Measurements from ENCODE around the gene MED17. TPM values are rescaled to one million over a fixed set of nuclear protein-coding genes. Genes with fewer than 3 reads are reported as not detected.

MED17 gene
- total and polyA plus RNA-seq, 2 of the 13 experiments (the other 11 are each of a cell fraction or from before 2014, with no cell fraction given) = 23.1 to 37.0 TPM

DNA sequence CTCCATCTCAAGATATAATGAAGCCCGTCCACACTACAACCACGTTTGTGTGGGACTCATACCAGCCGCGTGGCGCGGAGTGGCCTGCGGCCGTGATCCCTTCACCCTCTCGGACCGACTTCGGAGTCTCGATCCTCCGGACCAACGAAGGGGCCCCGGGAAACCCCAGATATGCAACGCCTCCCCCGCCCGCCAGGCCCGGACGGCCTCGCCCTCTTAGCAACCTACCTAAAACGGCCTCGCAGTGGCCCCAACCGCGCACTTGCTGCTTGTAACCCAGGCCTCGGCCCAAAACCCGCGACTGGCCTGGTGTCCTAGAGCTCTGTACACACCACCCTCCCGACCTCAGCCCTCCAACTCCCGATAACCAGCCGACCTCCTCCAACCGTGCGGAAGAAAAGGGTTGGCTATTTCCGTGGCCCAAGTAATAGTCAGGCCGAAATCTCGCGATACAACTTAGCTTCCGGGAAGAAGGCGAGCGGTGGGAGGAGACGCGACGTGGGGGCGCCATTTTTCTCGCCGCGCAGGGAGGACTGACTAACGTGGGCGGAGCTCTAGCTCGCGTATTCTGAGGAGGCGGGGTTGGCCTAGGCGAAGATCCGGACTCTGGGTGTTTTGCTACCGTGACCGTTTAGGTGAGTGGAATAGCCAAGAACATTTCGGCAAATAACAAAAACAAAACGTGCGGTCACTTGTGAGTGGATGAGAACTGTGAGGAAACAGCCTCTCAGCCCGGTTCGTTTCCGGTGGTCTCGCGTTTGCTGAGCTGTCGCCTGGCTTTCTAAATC, 42.8 kb upstream of the MED17 start, which contains the start of the genes C11orf54 and TAF1D (continued):
- TF ChIP-seq ZNF770 (CRISPR knock-in tag; IDR thresholded peaks at IDR 0.05) = peak; percentile 45; the same call in 1 of the 2 replicates
- TF ChIP-seq ZNF136 (CRISPR knock-in tag; IDR thresholded peaks at IDR 0.05; ENCODE audit: low read depth) = peak; percentile 80; the same call in 1 of the 2 replicates
- 0 out of 2 replicates have a peak, but pooled peaks have one; percentile 75 for TF ChIP-seq NCOR1 (IDR thresholded peaks at IDR 0.05; ENCODE audit: borderline replicate concordance, low read length)
- TF ChIP-seq RXRB (CRISPR knock-in tag; IDR thresholded peaks at IDR 0.05; ENCODE audit: borderline replicate concordance) = peak; percentile 43; the same call in 1 of the 2 replicates
- peak; percentile 94 for TF ChIP-seq SRSF1 (optimal IDR thresholded peaks at IDR 0.05; ENCODE audit: low read depth, low read length)
- TF ChIP-seq ZNF331 (CRISPR knock-in tag; IDR thresholded peaks at IDR 0.05) = peak; percentile 68; the same call in 1 of the 2 replicates
- TF ChIP-seq MEIS1 (CRISPR knock-in tag; IDR thresholded peaks at IDR 0.05; ENCODE audit: borderline replicate concordance) = 0 out of 2 replicates have a peak, but pooled peaks have one; percentile 53
- TF ChIP-seq, protein P1, sequence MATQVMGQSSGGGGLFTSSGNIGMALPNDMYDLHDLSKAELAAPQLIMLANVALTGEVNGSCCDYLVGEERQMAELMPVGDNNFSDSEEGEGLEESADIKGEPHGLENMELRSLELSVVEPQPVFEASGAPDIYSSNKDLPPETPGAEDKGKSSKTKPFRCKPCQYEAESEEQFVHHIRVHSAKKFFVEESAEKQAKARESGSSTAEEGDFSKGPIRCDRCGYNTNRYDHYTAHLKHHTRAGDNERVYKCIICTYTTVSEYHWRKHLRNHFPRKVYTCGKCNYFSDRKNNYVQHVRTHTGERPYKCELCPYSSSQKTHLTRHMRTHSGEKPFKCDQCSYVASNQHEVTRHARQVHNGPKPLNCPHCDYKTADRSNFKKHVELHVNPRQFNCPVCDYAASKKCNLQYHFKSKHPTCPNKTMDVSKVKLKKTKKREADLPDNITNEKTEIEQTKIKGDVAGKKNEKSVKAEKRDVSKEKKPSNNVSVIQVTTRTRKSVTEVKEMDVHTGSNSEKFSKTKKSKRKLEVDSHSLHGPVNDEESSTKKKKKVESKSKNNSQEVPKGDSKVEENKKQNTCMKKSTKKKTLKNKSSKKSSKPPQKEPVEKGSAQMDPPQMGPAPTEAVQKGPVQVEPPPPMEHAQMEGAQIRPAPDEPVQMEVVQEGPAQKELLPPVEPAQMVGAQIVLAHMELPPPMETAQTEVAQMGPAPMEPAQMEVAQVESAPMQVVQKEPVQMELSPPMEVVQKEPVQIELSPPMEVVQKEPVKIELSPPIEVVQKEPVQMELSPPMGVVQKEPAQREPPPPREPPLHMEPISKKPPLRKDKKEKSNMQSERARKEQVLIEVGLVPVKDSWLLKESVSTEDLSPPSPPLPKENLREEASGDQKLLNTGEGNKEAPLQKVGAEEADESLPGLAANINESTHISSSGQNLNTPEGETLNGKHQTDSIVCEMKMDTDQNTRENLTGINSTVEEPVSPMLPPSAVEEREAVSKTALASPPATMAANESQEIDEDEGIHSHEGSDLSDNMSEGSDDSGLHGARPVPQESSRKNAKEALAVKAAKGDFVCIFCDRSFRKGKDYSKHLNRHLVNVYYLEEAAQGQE (IDR thresholded peaks at IDR 0.05; ENCODE audit: borderline replicate concordance in 1 of 2, low read depth in 1 of 2, low read length in 2 of 2) = peak in 1 of 2 experiments; percentile 78; a peak in 2 of 4 replicates
- TF ChIP-seq, protein P2, sequence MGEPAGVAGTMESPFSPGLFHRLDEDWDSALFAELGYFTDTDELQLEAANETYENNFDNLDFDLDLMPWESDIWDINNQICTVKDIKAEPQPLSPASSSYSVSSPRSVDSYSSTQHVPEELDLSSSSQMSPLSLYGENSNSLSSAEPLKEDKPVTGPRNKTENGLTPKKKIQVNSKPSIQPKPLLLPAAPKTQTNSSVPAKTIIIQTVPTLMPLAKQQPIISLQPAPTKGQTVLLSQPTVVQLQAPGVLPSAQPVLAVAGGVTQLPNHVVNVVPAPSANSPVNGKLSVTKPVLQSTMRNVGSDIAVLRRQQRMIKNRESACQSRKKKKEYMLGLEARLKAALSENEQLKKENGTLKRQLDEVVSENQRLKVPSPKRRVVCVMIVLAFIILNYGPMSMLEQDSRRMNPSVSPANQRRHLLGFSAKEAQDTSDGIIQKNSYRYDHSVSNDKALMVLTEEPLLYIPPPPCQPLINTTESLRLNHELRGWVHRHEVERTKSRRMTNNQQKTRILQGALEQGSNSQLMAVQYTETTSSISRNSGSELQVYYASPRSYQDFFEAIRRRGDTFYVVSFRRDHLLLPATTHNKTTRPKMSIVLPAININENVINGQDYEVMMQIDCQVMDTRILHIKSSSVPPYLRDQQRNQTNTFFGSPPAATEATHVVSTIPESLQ (CRISPR knock-in tag; conservative IDR thresholded peaks at IDR 0.05) = no peak
- TF ChIP-seq TBL1XR1 (IDR thresholded peaks at IDR 0.05; ENCODE audit: borderline replicate concordance, low read length, partially characterized antibody) = peak; percentile 13
- no peak for TF ChIP-seq ZNF652 (CRISPR knock-in tag; IDR thresholded peaks at IDR 0.05; ENCODE audit: borderline replicate concordance, low read depth)
- TF ChIP-seq, protein P3, sequence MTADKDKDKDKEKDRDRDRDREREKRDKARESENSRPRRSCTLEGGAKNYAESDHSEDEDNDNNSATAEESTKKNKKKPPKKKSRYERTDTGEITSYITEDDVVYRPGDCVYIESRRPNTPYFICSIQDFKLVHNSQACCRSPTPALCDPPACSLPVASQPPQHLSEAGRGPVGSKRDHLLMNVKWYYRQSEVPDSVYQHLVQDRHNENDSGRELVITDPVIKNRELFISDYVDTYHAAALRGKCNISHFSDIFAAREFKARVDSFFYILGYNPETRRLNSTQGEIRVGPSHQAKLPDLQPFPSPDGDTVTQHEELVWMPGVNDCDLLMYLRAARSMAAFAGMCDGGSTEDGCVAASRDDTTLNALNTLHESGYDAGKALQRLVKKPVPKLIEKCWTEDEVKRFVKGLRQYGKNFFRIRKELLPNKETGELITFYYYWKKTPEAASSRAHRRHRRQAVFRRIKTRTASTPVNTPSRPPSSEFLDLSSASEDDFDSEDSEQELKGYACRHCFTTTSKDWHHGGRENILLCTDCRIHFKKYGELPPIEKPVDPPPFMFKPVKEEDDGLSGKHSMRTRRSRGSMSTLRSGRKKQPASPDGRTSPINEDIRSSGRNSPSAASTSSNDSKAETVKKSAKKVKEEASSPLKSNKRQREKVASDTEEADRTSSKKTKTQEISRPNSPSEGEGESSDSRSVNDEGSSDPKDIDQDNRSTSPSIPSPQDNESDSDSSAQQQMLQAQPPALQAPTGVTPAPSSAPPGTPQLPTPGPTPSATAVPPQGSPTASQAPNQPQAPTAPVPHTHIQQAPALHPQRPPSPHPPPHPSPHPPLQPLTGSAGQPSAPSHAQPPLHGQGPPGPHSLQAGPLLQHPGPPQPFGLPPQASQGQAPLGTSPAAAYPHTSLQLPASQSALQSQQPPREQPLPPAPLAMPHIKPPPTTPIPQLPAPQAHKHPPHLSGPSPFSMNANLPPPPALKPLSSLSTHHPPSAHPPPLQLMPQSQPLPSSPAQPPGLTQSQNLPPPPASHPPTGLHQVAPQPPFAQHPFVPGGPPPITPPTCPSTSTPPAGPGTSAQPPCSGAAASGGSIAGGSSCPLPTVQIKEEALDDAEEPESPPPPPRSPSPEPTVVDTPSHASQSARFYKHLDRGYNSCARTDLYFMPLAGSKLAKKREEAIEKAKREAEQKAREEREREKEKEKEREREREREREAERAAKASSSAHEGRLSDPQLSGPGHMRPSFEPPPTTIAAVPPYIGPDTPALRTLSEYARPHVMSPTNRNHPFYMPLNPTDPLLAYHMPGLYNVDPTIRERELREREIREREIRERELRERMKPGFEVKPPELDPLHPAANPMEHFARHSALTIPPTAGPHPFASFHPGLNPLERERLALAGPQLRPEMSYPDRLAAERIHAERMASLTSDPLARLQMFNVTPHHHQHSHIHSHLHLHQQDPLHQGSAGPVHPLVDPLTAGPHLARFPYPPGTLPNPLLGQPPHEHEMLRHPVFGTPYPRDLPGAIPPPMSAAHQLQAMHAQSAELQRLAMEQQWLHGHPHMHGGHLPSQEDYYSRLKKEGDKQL (CRISPR knock-in tag; IDR thresholded peaks at IDR 0.05; ENCODE audit: low read depth) = 0 out of 2 replicates have a peak, but pooled peaks have one; percentile 29
- TF ChIP-seq KAT8 (CRISPR knock-in tag; IDR thresholded peaks at IDR 0.05) = peak; percentile 77

All from HepG2 (cell line).